OCI-LY3 (cell line): Measurements from ENCODE around the gene TIMM17A.
"Not testable (repeated sequence)": the region's sequence is repeated elsewhere in the genome, so short reads cannot be mapped to it uniquely, and the experiment has no call there.

Experiments
- CTCF ChIP-seq: fragments of 200-600, 300-600 bp; sonication (generic); IDR thresholded peaks from 2 replicates; pipeline ENCODE4 v1.5.1; 2014; ENCODE audit warnings: antibody characterized with exemption, low read length, low read depth
- EZH2phosphoT487 ChIP-seq: fragments of 200-600 bp; shearing (Covaris generic); IDR thresholded peaks from 2 replicates; pipeline ENCODE4 v1.6.1; 2018; ENCODE audit warnings: antibody characterized with exemption, mixed run types, low read depth

- not testable (repeated sequence) for TF ChIP-seq CTCF, EZH2phosphoT487
Observed at GRCh38 chr1:202019235-202019558, 63.9 kb downstream of the TIMM17A start.
